ENCODE measurements around the gene WNK1. TPM values are rescaled to one million over a fixed set of nuclear protein-coding genes. Genes with fewer than 3 reads are reported as not detected.

The WNK1 gene
- polyA plus RNA-seq, 1 donor (not counting 4 experiments of a cell fraction or from before 2014, with no cell fraction given): 72.3 TPM

- H3K4me3 ChIP-seq (ENCODE audit: control insufficient read depth in 2 of 3, extremely low read depth in 1 of 3, insufficient read depth in 2 of 3, low read depth in 1 of 3, low read length in 3 of 3): no peak overlapping the region
- H3K9me1 ChIP-seq (ENCODE audit: control insufficient read depth, extremely low read depth, insufficient read depth, low read length): no peaks in the 10 kb centered on the region
- H4K20me1 ChIP-seq (ENCODE audit: control insufficient read depth, extremely low read depth, insufficient read depth, low read length): no peaks in the 10 kb centered on the region
- H2AFZ ChIP-seq (ENCODE audit: control insufficient read depth, low read length): peak overlapping the region; percentile 63
- TF ChIP-seq CTCF (optimal IDR thresholded peaks at IDR 0.05 in 1 of 3, IDR thresholded peaks at IDR 0.05 in 1 of 3, conservative IDR thresholded peaks at IDR 0.05 in 1 of 3; ENCODE audit: extremely low read depth in 1 of 3, insufficient read depth in 2 of 3, low read length in 3 of 3) (no peak), EZH2 (IDR thresholded peaks at IDR 0.05; ENCODE audit: low read length) (no peak)
- no peaks in the 10 kb centered on the region for H3K9me3 ChIP-seq (ENCODE audit: control insufficient read depth, low read depth, low read length)
- H3K27ac ChIP-seq (ENCODE audit: control insufficient read depth, insufficient read depth, low read length): no peak overlapping the region
- H3K27me3 ChIP-seq (ENCODE audit: control insufficient read depth, extremely low read depth, insufficient read depth, low read length): no peaks in the 10 kb centered on the region
- FAIRE-seq (no peak), DNase-seq (ENCODE audit: low read depth, low spot score) (no peak)
- no peaks in the 10 kb centered on the region for H3K36me3 ChIP-seq (ENCODE audit: control insufficient read depth in 2 of 2, extremely low read depth in 1 of 2, insufficient read depth in 2 of 2, low read length in 2 of 2)
- no peaks in the 10 kb centered on the region for H3K79me2 ChIP-seq (ENCODE audit: control insufficient read depth, insufficient read depth, low read length)
- no peak overlapping the region for H3K4me2 ChIP-seq (ENCODE audit: control insufficient read depth, extremely low read depth, insufficient read depth, low read depth, low read length)
- H3K9ac ChIP-seq (ENCODE audit: control insufficient read depth, extremely low read depth, insufficient read depth, low read length): no peak overlapping the region
- H3K4me1 ChIP-seq (ENCODE audit: control insufficient read depth, extremely low read depth, insufficient read depth, low read length): no peaks in the 10 kb centered on the region
- dilution Hi-C loops (cut with MboI; ENCODE audit: extremely low pct_ligation_motif_present, low sequenced_read_pairs): no loop called here
Observed at GRCh38 chr12:718756-719102, 33.6 kb upstream of the WNK1 start.

- DNase-seq (ENCODE audit: low read depth, low spot score) (no peak), FAIRE-seq (no peak)
- Histone ChIP-seq H3K27ac (ENCODE audit: control insufficient read depth, insufficient read depth, low read length) (no peak overlapping the region), H3K36me3 (ENCODE audit: control insufficient read depth in 2 of 2, extremely low read depth in 1 of 2, insufficient read depth in 2 of 2, low read length in 2 of 2) (no peaks in the 10 kb centered on the region), H4K20me1 (ENCODE audit: control insufficient read depth, extremely low read depth, insufficient read depth, low read length) (no peaks in the 10 kb centered on the region), H3K27me3 (ENCODE audit: control insufficient read depth, extremely low read depth, insufficient read depth, low read length) (no peaks in the 10 kb centered on the region), H3K9me3 (ENCODE audit: control insufficient read depth, low read depth, low read length) (no peaks in the 10 kb centered on the region), H3K4me2 (ENCODE audit: control insufficient read depth, extremely low read depth, insufficient read depth, low read depth, low read length) (no peak overlapping the region), H3K9me1 (ENCODE audit: control insufficient read depth, extremely low read depth, insufficient read depth, low read length) (no peaks in the 10 kb centered on the region), H2AFZ (ENCODE audit: control insufficient read depth, low read length) (no peak overlapping the region), H3K4me1 (ENCODE audit: control insufficient read depth, extremely low read depth, insufficient read depth, low read length) (peaks cover 8% of the 10 kb centered on the region), H3K9ac (ENCODE audit: control insufficient read depth, extremely low read depth, insufficient read depth, low read length) (no peak overlapping the region), H3K4me3 (ENCODE audit: control insufficient read depth in 2 of 3, extremely low read depth in 1 of 3, insufficient read depth in 2 of 3, low read depth in 1 of 3, low read length in 3 of 3) (no peak overlapping the region), H3K79me2 (ENCODE audit: control insufficient read depth, insufficient read depth, low read length) (no peaks in the 10 kb centered on the region)
- dilution Hi-C loops (cut with MboI; ENCODE audit: extremely low pct_ligation_motif_present, low sequenced_read_pairs): no loop called here
- TF ChIP-seq CTCF (optimal IDR thresholded peaks at IDR 0.05 in 1 of 3, IDR thresholded peaks at IDR 0.05 in 1 of 3, conservative IDR thresholded peaks at IDR 0.05 in 1 of 3; ENCODE audit: extremely low read depth in 1 of 3, insufficient read depth in 2 of 3, low read length in 3 of 3) (no peak), EZH2 (IDR thresholded peaks at IDR 0.05; ENCODE audit: low read length) (no peak)
Observed at GRCh38 chr12:720231-720941, 32.0 kb upstream of the WNK1 start.

Data from keratinocyte (primary cell).